K562 (cell line): ENCODE measurements around the gene DTL. TPM values are rescaled to one million over a fixed set of nuclear protein-coding genes. Genes with fewer than 3 reads are reported as not detected.
"Not testable (repeated sequence)": the region's sequence is repeated elsewhere in the genome, so short reads cannot be mapped to it uniquely, and the experiment has no call there.

ENCODE experiments used
- ATAC-seq: fragments of 200-7000 bp; cut with Tn5 transposase; 3 replicates; pipeline ENCODE4 v1.9.1; 2020; ENCODE audit warnings: moderate library complexity
- BruUV-seq: library from RNA; stranded (reverse); fragments of 400-500 nt; replicated peaks from 2 replicates; lab custom pipeline; 2021; lab: Mats Ljungman, UMichigan
- CTCF ChIA-PET: fragments of 300-600 bp; formaldehyde crosslinking; extraction: SDS; loops from one replicate; lab custom pipeline; 2021; ENCODE audit warnings: low intra/inter-chr PET ratio; lab: Yijun Ruan, JAX
- POLR2A ChIA-PET: fragments of 300-600, 350-650 bp; sonication (Branson Sonifier 250); formaldehyde crosslinking; extraction: SDS; loops from one replicate; lab custom pipeline; 2021; ENCODE audit warnings: antibody characterized with exemption, inconsistent platforms; lab: Yijun Ruan, JAX
- DNase-seq, 4 experiments: peaks; one replicate each; pipeline versions ENCODE4 v3.0.0 to v3.0.0-alpha.2; 2011 to 2018; ENCODE audit warnings: low spot score in 3 of 4, mixed read lengths in 3 of 4; ENCODE audit errors: extremely low read depth in 1 of 4
- FAIRE-seq: peaks from 2 replicates; lab custom pipeline; 2011; peaks lifted over from hg19 to GRCh38; lab: Jason Lieb, UNC
- H2AFZ ChIP-seq: 2 replicates; pipeline ENCODE4 v1.6.0; 2011; ENCODE audit warnings: low read depth, low read length, control low read depth, inconsistent platforms
- H3K27ac ChIP-seq: fragments of 200-600 bp; 3 replicates; pipeline ENCODE4 v1.8.0; 2011; ENCODE audit warnings: low read depth, mild to moderate bottlenecking, control low read depth, inconsistent platforms, low read length, moderate library complexity, mixed read lengths; ENCODE audit errors: extremely low read depth
- H3K27me3 ChIP-seq, 2 experiments: fragments of 300-600 bp in 1 of 2; 2 replicates in 1 of 2; 3 replicates in 1 of 2; pipeline versions ENCODE4 v1.6.0 to v1.8.0; 2011; ENCODE audit warnings: inconsistent platforms in 2 of 2, low read length in 2 of 2, mild to moderate bottlenecking in 1 of 2, mixed read lengths in 1 of 2, moderate library complexity in 1 of 2; ENCODE audit not compliant: control insufficient read depth in 2 of 2, insufficient read depth in 2 of 2
- H3K36me3 ChIP-seq: fragments of 300-600 bp; 3 replicates; pipeline ENCODE4 v1.8.0; 2011; ENCODE audit warnings: mild to moderate bottlenecking, low read length, inconsistent platforms; ENCODE audit not compliant: control insufficient read depth, insufficient read depth
- H3K4me1 ChIP-seq, 2 experiments: fragments of 200-600 bp in 1 of 2; replicated peaks in 1 of 2; 2 replicates in 1 of 2; 3 replicates in 1 of 2; pipeline versions ENCODE4 v1.5.1 to v1.8.0; 2011; ENCODE audit warnings: inconsistent platforms in 2 of 2, low read length in 2 of 2, mild to moderate bottlenecking in 1 of 2, mixed read lengths in 1 of 2, moderate library complexity in 1 of 2; ENCODE audit not compliant: control insufficient read depth in 2 of 2, insufficient read depth in 2 of 2
- H3K4me2 ChIP-seq: 2 replicates; pipeline ENCODE4 v1.6.1; 2011; ENCODE audit warnings: low read length, control low read depth, inconsistent platforms, mixed read lengths; ENCODE audit not compliant: insufficient read depth
- H3K4me3 ChIP-seq: fragments of 200-600 bp; sonication (generic), shearing (Covaris generic); 2 replicates; pipeline ENCODE4 v1.5.1; 2016; ENCODE audit warnings: control low read depth, inconsistent platforms
- H3K79me2 ChIP-seq: fragments of 200-600 bp; 3 replicates; pipeline ENCODE4 v1.8.0; 2011; ENCODE audit warnings: low read length, inconsistent platforms; ENCODE audit not compliant: control insufficient read depth, insufficient read depth
- H3K9ac ChIP-seq, 2 experiments: 2 replicates each; pipeline versions ENCODE4 v1.6.0 to v1.6.1; 2011; ENCODE audit warnings: low read depth in 2 of 2, low read length in 2 of 2, control low read depth in 1 of 2, inconsistent platforms in 1 of 2, mild to moderate bottlenecking in 1 of 2, mixed read lengths in 1 of 2; ENCODE audit not compliant: insufficient read depth in 1 of 2
- H3K9me1 ChIP-seq: one replicate; pipeline ENCODE4 v1.6.0; 2011; ENCODE audit warnings: inconsistent platforms, mild to moderate bottlenecking, low read length, moderate library complexity; ENCODE audit not compliant: control insufficient read depth, insufficient read depth
- H3K9me3 ChIP-seq: replicated peaks from 2 replicates; pipeline ENCODE4 v1.5.1; 2011; ENCODE audit warnings: low read depth, low read length, inconsistent platforms; ENCODE audit not compliant: control insufficient read depth, insufficient read depth
- H4K20me1 ChIP-seq: replicated peaks from 2 replicates; pipeline ENCODE4 v1.6.1; 2011; ENCODE audit warnings: low read length, inconsistent platforms, mixed read lengths; ENCODE audit not compliant: control insufficient read depth, insufficient read depth
- WGBS: fragments of 100-300 bp; shearing (Covaris generic); methylation state at CpG from one replicate; pipeline ENCODE4 v1.1.6; 2016; ENCODE audit warnings: low coverage, mixed read lengths; ENCODE audit not compliant: insufficient coverage; ENCODE audit errors: missing lambda C conversion rate; 5-methylcytosine and 5-hydroxymethylcytosine counted together
- in situ Hi-C: fragments of 300-500 bp; cut with MboI; formaldehyde crosslinking; loops from 4 replicates; pipeline ENCODE4 v1.15.0; 2018; ENCODE audit warnings: inconsistent platforms, mixed read lengths
- intact Hi-C: fragments of 100-400 bp; cut with micrococcal nuclease; formaldehyde crosslinking; loops from 2 replicates; pipeline ENCODE4 v1.14.2; 2022
- polyA plus RNA-seq, 8 experiments: library from polyadenylated mRNA; depleted of rRNA in 4 of 8; stranded (reverse) in 5 of 8; unstranded in 3 of 8; fragments of >200 nt; fragmentation: Nextera tagmentation in 2 of 8; fragmentation: Illumina TruSeq in 1 of 8; extraction: Ambion mirVana in 2 of 8; extraction: Trizol in 1 of 8; gene quantifications; 2 replicates each; pipeline versions ENCODE4 v1.2.1 to v1.2.3, GENCODE V29; 2011 to 2014; ENCODE audit warnings: inconsistent platforms in 1 of 8, missing spikeins in 1 of 8
- total RNA-seq, 7 experiments: library from RNA; depleted of rRNA in 6 of 7; stranded (reverse); fragments of >200 nt in 6 of 7; fragmentation: Illumina TruSeq in 2 of 7; extraction: Trizol in 2 of 7; gene quantifications; 2 replicates each; pipeline versions ENCODE4 v1.2.1 to v1.2.3, GENCODE V29; 2011 to 2021; ENCODE audit warnings: low replicate concordance in 1 of 7
- TF ChIP-seq, protein P1 (sequence below): fragments of 250-450 bp; sonication (Bioruptor Pico); IDR thresholded peaks from 2 replicates; pipeline ENCODE4 v1.8.0; 2022; ENCODE audit warnings: inconsistent platforms

DTL gene
- total and polyA plus RNA-seq, 9 of the 15 experiments (the other 6 are each of a cell fraction or from before 2014, with no cell fraction given), result 38.3 to 81.0 (median 63.2) TPM

DNA sequence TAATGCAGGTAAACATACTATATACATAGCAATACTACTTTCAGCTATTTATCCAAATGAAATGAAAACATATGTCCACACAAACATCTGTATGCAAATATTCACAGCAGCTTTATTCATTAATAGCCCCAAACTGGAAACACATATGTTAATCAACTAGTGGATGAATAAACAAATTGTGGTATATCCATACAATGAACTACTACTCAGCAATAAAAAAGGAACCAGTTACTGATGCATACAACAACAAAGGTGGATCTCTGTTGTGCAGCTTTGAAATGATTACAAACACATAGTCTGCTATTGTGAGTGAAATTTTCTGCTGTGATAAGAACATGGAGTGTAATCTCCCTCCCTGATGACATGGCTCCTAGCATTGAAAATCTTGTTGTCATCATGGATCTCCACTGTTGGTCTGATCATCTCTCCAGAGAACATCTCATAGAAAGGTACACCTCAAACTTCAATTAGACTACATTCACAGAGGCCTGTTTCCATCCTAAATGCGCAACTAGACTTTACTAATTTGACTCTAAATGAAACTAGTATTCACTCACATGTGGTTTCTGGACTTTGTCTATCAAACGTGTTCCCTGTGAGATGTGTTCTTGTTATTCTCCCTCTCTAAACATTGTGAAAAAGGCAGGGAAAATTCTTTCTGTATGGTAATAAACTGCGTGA is 10.9 kb upstream of the DTL start (continued):
- TF ChIP-seq, protein P1, sequence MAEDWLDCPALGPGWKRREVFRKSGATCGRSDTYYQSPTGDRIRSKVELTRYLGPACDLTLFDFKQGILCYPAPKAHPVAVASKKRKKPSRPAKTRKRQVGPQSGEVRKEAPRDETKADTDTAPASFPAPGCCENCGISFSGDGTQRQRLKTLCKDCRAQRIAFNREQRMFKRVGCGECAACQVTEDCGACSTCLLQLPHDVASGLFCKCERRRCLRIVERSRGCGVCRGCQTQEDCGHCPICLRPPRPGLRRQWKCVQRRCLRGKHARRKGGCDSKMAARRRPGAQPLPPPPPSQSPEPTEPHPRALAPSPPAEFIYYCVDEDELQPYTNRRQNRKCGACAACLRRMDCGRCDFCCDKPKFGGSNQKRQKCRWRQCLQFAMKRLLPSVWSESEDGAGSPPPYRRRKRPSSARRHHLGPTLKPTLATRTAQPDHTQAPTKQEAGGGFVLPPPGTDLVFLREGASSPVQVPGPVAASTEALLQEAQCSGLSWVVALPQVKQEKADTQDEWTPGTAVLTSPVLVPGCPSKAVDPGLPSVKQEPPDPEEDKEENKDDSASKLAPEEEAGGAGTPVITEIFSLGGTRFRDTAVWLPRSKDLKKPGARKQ (CRISPR knock-in tag), result no peak

DNA sequence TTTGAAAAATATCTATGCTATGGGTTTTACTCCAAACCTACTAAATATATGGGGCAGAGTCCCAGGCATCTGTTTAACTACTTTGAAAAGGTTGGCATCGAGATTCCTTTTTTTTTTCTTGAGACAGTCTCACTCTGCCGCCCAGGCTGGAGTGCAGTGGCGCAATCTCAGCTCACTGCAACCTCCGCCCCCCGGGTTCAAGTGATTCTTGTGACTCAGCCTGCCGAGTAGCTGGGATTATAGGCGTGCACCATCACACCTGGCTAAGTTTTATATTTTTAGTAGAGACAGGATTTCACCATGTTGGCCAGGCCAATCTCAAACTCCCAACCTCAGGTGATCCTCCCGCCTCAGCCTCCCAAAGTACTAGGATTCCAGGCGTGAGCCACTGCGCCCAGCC is 7.8 kb upstream of the DTL start:
- H2AFZ ChIP-seq, ATAC-seq, H3K9me3 ChIP-seq, H3K27me3 ChIP-seq, H3K9me1 ChIP-seq, H4K20me1 ChIP-seq, DNase-seq, FAIRE-seq, intact Hi-C loops, CTCF ChIA-PET, H3K4me3 ChIP-seq, H3K4me2 ChIP-seq, H3K9ac ChIP-seq, BruUV-seq, H3K27ac ChIP-seq: not testable (repeated sequence)
- POLR2A ChIA-PET, result interaction anchor here (0.6 to 2.1 kb wide), 3 partner anchors 11 to 213 kb away, joined by 3 to 7 read pairs (median 4); no protein-coding TSS in a partner anchor
- WGBS, result 85% methylated on average over 10 of the region's 10 CpGs
- in situ Hi-C loops, result loop anchor here (25.0 kb wide), 1 partner anchor 340 kb away; the partner anchor contains the start of gene NEK2
- Histone ChIP-seq H3K4me1 (peaks cover 0 to 18% of the 10 kb centered on the region in 2 experiments; a peak in 2 of 5 replicates), H3K36me3 (peaks cover 36% of the 10 kb centered on the region), H3K79me2 (peaks cover 97% of the 10 kb centered on the region)
